Stimulated activated CD8-positive, alpha-beta memory T cell treated with anti-CD3 and anti-CD28 coated beads, Interleukin-15, amount 100 ng/mL, for 24 hours (primary cell): ENCODE results near the gene RFC5.
"Not testable (repeated sequence)": the region's sequence is repeated elsewhere in the genome, so short reads cannot be mapped to it uniquely, and the experiment has no call there.

Experiments
- DNase-seq: peaks from one replicate; pipeline ENCODE4 v3.0.0-alpha.2; 2020; ENCODE audit warnings: low read depth

The RFC5 gene

GRCh38 chr12:118015944-118016343 is 559 bp upstream of the RFC5 start:
- DNase-seq = no peak

GRCh38 chr12:118017926-118018325 is 1.4 kb downstream of the RFC5 start:
- DNase-seq = no peak

GRCh38 chr12:118020036-118020435 is 3.5 kb downstream of the RFC5 start:
- DNase-seq = no peak

- not testable (repeated sequence) for DNase-seq
Observed at GRCh38 chr12:118022097-118022727, 5.7 kb downstream of the RFC5 start.

DNA sequence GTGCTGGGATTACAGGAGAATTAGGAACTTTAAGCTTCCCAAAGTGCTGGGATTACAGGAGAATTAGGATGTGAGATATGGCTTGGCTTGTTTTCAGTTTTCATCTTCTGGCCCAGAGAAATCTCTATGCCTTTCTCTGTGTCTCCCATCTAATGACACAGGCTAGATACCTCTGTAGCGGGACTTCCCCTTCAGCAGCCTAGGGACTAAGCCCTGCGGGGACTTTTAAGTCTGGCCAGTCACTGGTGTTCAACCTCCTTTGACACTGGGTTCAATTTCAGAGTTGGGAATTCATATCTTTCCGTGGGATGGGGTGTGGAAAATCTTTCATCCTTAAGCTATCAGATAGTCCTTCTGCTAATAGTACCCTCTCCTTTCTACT is 6.2 kb downstream of the RFC5 start:
- no peak for DNase-seq

DNA sequence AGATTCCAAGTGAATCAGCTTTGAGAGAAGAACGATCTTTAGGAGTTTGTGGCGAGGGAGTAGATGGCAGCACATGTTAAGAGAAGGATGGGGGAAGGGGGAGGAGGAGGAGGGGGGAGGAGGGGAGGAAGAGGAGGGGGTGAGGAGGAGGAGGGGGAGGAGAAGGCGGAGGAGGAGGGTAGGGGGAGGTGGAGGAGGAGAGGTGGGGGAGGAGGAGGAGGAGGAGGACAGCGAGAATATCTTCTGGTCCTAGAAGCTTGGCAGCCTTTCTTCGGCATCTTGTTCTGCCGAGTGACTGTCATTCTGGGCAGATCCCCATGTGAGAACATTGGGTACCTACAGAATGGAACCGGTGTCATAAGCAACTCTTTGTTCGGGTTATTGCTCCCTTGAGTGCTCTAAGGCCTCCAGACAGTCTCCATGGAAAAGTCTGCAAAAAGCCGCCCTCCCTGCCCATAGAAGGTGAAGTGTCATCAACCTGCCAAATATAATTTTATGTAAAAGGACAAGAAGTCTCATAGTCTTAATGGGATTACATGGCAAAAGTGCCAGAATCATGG is 6.9 kb downstream of the RFC5 start:
- DNase-seq = no peak

GRCh38 chr12:118025168-118025567 is 8.7 kb downstream of the RFC5 start:
- DNase-seq = no peak

DNA sequence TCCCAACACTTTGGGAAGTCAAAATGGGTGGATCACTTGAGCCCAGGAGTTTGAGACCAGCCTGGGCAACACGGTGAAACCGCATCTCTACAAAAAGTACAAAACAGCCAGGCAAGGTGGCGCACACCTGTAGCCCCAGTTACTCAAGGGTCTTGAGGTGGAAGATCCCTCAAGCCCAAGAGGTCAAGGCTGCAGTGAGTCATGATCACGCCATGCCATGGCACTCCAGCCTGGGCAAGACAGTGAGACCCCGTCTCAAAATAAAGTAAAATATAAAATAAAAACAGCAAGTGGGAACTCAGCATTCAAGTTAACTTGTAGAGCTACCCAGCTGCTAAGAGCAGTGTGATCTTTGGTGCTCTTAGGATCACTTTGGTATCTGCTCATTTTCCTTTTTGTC is 12.7 kb downstream of the RFC5 start:
- no peak for DNase-seq

DNA sequence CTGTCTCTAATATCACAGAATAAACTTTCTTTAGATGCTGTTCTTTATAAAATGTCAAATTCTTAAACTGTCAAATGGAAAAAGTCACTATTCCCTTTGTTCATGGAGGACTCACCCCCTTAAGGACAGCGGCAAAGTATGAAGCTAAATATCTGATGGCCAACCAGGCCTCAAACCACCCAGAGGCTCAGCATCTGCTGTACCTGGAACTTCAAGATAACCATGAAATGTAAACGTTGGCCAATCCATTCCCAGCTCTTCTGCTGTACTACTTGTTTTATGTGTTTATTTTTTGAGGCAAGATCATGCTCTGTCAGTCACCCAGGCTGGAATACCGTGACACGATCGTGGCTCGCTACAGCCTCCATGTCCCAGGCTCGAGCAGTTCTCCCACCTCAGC is 15.7 kb downstream of the RFC5 start:
- DNase-seq = no peak

- no peak for DNase-seq
Observed at GRCh38 chr12:118033323-118033722, 16.8 kb downstream of the RFC5 start.

DNA sequence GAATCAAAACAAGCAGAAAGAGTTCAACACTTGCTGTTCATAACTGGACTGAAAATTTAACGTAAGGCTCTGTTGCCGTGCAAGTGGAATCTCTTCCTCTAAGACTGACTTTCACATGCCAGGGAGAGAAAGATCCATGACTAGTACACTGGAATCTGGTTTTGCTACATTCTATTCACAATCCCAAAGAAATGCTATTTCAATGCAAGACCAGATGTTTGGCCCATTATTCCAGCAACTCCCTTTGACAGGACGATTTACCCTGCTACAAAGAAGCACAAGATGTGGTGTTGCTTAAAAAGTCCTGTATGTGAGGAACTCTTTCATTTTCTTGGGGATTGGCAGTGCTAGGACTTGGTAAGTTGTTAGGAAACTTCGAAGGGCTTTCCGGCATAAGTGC is 17.4 kb downstream of the RFC5 start:
- DNase-seq = no peak

DNA sequence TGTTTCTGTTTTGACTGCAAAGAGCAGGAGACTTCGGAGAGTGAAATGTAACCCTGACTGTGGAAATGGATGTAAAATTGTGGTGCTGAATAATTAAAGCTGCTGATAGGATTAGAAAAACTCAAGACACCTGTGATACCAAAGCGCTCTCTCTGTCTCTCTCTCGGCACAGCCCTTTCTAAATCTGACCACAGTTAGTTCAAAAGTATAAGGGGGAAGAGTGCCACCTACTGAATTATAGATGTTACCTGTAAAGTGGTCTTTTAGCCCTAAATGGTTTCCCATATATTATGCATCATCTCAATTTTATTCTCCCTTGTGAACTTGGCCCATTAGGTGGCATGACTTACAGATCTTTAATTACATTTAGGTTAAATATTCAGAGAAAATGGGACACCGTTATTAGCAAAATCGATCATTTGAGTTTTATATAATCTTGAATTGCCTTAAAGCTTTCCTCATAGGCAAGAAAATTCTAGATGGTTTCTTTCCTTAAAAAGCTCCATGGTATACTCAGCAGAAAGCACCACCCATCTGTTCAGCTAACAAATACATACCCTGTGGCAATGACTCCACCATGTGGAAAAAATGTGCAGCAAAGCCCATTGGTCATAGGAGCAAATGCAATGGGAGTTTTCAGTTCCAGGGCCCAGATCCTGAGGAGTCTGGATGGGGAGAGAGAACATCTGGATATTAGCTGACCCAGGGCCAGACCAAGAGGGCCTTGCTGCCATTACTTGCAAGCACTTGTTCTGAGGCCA is 18.1 kb downstream of the RFC5 start:
- DNase-seq = no peak

DNA sequence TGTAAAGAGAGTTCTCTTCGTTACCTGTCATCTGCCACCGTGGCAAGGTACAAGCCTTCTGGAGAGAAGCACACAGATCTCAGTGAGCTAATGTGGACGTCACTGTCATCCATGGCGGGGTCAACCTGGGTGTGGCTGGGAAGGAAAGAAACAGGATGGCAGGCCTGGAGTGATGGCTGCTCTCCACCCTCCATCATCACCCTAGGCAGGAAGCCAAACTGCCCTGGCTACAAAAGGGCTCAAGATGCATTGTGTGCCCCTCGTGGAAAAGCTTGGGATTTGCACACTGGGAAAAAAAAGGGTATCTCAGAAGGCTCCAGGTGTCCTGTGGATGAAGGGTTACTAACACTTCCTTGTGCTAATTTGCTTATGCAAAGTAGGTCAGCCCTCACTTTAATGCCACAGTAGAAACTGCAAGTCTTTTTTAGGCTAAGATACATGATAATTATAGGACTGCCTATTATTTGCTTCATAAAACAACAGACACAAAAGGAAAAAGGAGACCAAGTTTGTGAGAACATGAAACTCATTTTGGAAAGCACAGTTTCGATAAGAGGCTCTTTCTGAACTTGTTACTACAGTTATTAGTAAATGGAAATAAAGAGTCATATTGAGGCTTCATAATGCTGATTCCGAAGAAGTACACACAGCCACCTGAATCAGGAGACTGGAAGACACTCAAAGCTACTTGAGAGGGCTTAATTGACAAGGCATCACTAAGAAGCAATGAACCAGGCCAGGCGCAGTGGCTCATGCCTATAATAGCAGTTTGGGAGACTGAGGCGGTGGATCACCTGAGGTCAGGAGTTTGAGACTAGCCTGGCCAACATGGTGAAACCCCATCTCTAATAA is 18.9 kb downstream of the RFC5 start:
- no peak for DNase-seq

DNA sequence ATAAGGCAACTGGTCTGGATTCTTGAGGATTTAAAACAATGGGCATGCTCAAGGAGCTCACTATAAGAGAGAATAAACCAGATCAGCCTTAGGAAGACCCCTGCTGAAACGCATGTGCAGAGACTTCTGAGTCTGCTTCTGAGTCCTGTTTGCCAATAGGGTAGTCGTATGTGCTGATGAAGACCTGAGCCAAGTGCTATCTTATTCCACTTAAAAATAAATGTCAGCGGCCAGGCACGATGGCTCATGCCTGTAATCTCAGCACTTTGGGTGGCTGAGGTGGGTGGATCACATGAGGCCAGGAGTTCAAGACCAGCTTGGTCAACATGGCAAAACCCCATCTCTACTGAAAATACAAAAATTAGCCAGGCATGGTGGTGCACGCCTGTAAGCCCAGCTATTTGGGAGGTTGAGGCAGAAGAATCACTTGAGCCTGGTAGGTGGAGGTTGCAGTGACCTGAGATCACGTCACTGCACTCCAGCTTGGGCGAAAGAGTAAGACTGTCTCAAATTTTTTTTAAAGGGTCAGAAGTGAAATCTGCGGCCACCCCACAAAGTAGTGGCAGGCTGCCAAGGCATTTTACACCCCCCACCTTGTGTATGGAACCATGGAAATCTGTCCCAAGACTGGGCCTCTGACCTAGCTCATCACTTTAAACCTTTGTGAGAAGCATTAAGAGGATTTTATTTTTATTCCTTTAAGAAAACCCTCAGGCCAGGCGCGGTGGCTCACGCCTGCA is 20.3 kb downstream of the RFC5 start:
- DNase-seq = no peak

DNA sequence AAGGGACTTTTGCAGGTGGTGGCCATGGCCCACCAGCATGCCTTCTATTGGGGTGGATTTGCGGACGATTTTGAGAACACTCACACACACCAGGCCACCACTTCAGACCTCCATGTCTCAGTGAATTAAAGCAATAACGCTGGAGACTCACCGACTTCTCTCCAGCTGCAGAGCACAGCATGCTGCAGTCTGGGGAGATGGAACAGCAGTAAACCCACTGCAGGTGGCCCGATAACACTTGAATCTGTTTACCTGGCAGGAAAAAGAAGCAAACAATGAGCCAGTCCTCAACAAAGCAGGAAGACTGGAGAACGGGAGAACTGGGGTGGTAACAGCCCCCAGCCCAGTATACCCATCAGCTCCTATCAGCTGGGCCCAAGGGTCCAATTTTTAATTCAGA is 21.6 kb downstream of the RFC5 start:
- DNase-seq = no peak

DNA sequence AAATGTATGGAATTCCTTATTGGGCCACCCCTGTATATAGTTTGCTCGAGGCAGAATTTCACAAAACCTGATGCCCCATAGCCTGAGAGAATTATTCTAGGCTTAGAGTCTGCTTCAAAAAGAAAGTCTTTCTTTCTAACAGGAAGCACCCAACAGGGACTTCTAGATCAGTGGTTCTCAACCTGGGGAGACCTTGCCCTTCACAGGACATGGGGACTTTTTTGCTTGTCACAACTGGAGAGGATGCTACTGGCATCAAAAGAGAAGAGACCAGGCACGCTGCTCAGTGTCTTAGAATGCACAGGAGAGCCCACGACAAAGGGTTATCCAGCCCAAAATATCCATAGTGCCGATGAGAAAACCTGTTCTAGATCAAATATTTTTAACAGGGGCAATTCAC is 25.6 kb downstream of the RFC5 start:
- no peak for DNase-seq

DNA sequence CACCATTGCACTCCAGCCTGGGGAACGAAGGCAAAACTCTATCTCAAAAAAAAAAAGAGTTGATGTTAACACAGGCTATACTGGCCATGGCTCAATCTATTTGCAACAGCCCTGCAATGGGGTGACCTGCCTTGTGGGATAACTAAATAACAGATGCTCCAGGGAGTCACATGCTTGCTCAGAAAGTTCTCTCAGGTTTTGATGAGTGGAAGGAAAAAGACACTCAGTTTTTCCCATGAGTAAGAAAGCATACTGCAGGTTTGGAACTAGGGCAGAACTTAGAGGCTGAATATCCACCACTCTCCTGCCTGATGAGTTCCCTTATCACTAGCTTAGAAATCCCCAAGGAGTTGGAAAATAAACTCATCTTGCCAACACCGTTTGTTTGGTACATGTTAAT is 27.6 kb downstream of the RFC5 start:
- DNase-seq = no peak

DNA sequence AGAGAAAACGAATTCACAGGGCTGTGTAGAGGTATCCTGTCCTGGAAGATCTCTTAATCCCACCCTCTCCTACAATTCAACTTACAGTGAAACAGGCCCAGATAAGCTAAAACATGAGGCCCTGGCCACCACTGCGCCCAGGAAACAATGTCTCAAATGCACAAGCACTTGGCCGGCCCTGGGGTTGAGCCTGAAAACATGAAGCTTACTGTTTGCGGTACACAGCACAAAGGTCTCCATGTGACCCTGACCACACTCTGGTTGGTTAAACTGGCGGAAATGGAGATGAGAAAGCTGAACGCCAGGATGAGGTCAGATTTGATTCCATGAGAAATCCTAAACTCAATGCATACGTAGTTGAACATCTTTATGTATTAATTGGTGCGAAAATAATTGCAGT is 28.1 kb downstream of the RFC5 start:
- no peak for DNase-seq

GRCh38 chr12:118046430-118046829 is 29.9 kb downstream of the RFC5 start:
- DNase-seq = no peak

DNA sequence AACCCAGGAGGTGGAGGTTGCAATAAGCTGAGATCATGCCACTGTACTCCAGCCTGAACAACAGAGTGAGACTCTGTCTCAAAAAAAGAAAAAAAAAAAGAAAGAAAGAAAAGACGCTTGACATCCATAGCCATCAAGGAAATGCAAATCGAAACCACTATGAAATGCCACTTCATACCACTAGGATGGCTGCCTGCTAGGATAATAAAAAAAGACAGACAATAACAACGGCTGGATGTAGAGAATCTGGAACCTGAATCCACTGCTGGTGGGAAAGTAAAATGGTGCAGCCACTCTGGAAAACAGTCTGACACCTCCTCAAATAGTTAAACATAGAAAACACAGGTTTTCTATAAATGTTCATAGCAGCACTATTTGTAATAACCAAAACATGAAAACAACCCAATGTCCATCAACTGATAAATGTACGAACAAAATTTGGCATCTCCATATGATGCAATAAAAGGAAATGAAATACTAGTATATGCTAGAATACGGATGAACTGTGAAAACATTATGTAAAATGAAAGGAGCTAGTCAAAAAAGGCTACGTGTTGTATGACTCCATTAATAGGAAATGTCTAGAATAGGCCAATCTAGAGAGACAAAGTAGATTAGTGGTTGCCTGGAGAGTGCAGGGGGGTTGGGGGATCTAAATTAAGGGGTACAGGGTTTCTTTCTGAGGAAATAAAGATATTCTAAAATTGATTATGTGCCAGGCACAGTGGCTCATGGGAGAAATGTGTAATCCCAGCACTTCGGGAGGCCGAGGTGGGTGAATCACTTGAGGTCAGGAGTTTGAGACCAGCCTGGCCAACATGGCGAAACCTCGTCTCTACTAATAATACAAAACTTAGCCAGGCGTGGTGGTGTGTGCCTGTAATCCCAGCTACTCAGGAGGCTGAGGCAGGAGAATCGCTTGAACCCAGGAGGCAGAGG is 34.7 kb downstream of the RFC5 start:
- no peak for DNase-seq
